OCI-LY1 (cell line): Measurements from ENCODE around the gene UMPS.

Source experiments
- CTCF ChIP-seq: fragments of 200-600 bp; sonication (generic), shearing (Covaris generic); IDR thresholded peaks from 2 replicates; pipeline ENCODE4 v1.5.1; 2017; ENCODE audit warnings: mild to moderate bottlenecking, antibody characterized with exemption, low read length, moderate library complexity, mixed read lengths
- EZH2 ChIP-seq: fragments of 200-600 bp; sonication (generic), shearing (Covaris generic); IDR thresholded peaks from 2 replicates; pipeline ENCODE4 v1.8.0; 2017; ENCODE audit warnings: borderline replicate concordance, mixed run types, mild to moderate bottlenecking, antibody characterized with exemption, low read length, moderate library complexity, mixed read lengths

- TF ChIP-seq CTCF (no peak), EZH2 (no peak)
Measured at GRCh38 chr3:124788254-124788745, 58.0 kb downstream of the UMPS start.
